Prostate gland (tissue), 2 donors: ENCODE results near the gene STUB1.

Experiments
- CTCF ChIP-seq, 4 experiments: fragments of 200-600 bp in 2 of 4; fragments of 450-650 bp in 2 of 4; sonication (generic) in 2 of 4; IDR thresholded peaks; 1 replicate in 3 of 4; 2 replicates in 1 of 4; pipeline ENCODE4 v1.5.1; 2016 to 2019; ENCODE audit warnings: antibody characterized with exemption in 4 of 4, mild to moderate bottlenecking in 2 of 4, moderate library complexity in 2 of 4
- POLR2A ChIP-seq: fragments of 450-650 bp; IDR thresholded peaks from one replicate; pipeline ENCODE4 v1.6.1; 2016; ENCODE audit warnings: antibody characterized with exemption, mild to moderate bottlenecking
- POLR2AphosphoS5 ChIP-seq: sonication (generic); formaldehyde crosslinking; IDR thresholded peaks from one replicate; pipeline ENCODE4 v1.6.1; 2017; ENCODE audit warnings: antibody characterized with exemption

- TF ChIP-seq CTCF (IDR thresholded peaks at IDR 0.05): no peak
- no peak for TF ChIP-seq POLR2A
- TF ChIP-seq POLR2AphosphoS5: no peak
Measured at GRCh38 chr16:631808-632358, 48.3 kb upstream of the STUB1 start.
